ENCODE measurements around the gene CASTOR2.
"Not testable (repeated sequence)": the region's sequence is repeated elsewhere in the genome, so short reads cannot be mapped to it uniquely, and the experiment has no call there.

GRCh38 chr7:74996361-74996760 is 31.9 kb downstream of the CASTOR2 start:
- not testable (repeated sequence) for TF ChIP-seq CTCF (IDR thresholded peaks at IDR 0.05); POLR2AphosphoS5 (IDR thresholded peaks at IDR 0.05; ENCODE audit: low read depth, low read length); TCF7L2 (IDR thresholded peaks at IDR 0.05; ENCODE audit: low read depth, low read length); REST (IDR thresholded peaks at IDR 0.05; ENCODE audit: insufficient read depth in 1 of 2, low read depth in 2 of 2, low read length in 1 of 2)

Measured in Panc1 (cell line).